ENCODE measurements around the gene LRRFIP2. TPM values are rescaled to one million over a fixed set of nuclear protein-coding genes. Genes with fewer than 3 reads are reported as not detected.

LRRFIP2 gene
- total RNA-seq, 4 donors from 2014 or later, result 56.5 to 148 (median 62.4) TPM

DNA sequence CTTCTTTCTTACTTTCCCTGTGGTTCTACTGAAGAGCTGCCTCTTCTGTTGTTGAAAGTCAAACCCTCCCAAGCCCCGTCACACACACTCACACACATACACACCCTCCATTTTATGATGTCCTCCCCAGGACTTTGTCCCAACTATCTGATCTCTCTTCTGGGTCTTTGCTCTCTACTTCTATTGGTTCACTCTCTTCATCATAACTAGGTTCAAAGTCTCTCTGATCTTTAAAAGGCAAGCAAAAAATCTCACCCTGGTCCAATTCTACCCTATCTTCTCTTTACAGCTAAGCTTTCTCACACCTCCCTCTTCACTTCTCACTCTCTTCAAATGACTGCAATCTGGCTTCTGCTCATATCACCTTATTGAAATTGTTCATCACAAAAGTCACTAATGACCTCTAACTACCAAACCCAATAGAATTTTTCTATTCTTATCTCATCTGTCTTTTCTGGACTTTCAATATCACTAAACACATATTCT lies 34.8 kb downstream of the LRRFIP2 start:
- Histone ChIP-seq H3K4me1 (no peaks in the 10 kb centered on the region), H3K4me3 (no peak overlapping the region), H3K27ac (no peak overlapping the region), H3K27me3 (no peaks in the 10 kb centered on the region), H3K36me3 (no peaks in the 10 kb centered on the region), H3K9me3 (no peaks in the 10 kb centered on the region)
- no peak for DNase-seq
- intact Hi-C loops (cut with DNase I; ENCODE audit: low total_unique reads), result no loop called here
- TF ChIP-seq POLR2A (IDR thresholded peaks at IDR 0.05), result no peak
- TF ChIP-seq, protein P1, sequence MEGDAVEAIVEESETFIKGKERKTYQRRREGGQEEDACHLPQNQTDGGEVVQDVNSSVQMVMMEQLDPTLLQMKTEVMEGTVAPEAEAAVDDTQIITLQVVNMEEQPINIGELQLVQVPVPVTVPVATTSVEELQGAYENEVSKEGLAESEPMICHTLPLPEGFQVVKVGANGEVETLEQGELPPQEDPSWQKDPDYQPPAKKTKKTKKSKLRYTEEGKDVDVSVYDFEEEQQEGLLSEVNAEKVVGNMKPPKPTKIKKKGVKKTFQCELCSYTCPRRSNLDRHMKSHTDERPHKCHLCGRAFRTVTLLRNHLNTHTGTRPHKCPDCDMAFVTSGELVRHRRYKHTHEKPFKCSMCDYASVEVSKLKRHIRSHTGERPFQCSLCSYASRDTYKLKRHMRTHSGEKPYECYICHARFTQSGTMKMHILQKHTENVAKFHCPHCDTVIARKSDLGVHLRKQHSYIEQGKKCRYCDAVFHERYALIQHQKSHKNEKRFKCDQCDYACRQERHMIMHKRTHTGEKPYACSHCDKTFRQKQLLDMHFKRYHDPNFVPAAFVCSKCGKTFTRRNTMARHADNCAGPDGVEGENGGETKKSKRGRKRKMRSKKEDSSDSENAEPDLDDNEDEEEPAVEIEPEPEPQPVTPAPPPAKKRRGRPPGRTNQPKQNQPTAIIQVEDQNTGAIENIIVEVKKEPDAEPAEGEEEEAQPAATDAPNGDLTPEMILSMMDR (IDR thresholded peaks at IDR 0.05), result no peak

DNA sequence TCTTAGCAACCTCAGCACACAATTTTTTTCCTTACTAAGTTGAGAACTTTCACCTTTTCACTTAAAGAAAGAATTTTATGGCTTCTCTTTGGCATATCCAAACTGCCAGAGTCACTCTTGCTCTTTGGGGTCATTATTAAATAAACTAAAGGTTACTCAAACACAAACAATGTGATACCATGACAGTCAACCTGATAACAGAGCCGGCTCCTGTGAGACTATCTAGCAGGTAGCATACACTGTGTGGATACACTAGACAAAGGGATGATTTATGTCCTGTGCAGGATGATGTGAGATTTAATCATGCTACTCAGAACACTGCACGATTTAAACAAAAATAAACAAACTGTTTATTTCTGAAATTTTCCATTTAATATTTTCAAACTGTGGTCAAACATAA lies 35.6 kb downstream of the LRRFIP2 start:
- DNase-seq, result no peak
- no peaks in the 10 kb centered on the region for H3K36me3 ChIP-seq
- TF ChIP-seq, protein P1 (IDR thresholded peaks at IDR 0.05), result no peak
- TF ChIP-seq POLR2A (IDR thresholded peaks at IDR 0.05), result no peak
- H3K4me1 ChIP-seq, result no peaks in the 10 kb centered on the region
- H3K27me3 ChIP-seq, result no peaks in the 10 kb centered on the region
- no peak overlapping the region for H3K27ac ChIP-seq
- intact Hi-C loops (cut with DNase I; ENCODE audit: low total_unique reads), result no loop called here
- no peaks in the 10 kb centered on the region for H3K9me3 ChIP-seq
- no peak overlapping the region for H3K4me3 ChIP-seq

DNA sequence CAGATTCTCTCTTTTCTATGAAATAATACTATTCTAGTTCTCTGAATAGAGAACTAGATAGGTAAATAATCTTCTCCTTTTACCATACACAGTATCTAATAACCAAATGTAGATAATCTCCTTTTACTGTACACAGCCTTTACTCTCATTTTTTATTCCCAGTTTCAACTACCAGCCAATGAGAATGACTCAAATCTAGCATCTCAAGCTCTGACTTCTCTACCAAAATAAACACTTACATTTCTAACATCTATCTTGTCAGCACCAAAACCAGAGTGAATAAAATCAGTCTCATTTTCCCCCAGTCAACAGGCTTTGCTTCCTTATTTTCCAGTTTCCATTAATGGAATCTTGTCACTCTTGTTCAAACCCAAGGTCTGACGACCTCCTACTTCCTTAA lies 36.9 kb downstream of the LRRFIP2 start:
- TF ChIP-seq POLR2A (IDR thresholded peaks at IDR 0.05), result no peak
- TF ChIP-seq, protein P1 (IDR thresholded peaks at IDR 0.05), result no peak
- no peaks in the 10 kb centered on the region for H3K27me3 ChIP-seq
- no peak overlapping the region for H3K27ac ChIP-seq
- no peaks in the 10 kb centered on the region for H3K9me3 ChIP-seq
- H3K4me3 ChIP-seq, result no peak overlapping the region
- intact Hi-C loops (cut with DNase I; ENCODE audit: low total_unique reads), result no loop called here
- H3K4me1 ChIP-seq, result no peaks in the 10 kb centered on the region
- H3K36me3 ChIP-seq, result no peaks in the 10 kb centered on the region
- no peak for DNase-seq

DNA sequence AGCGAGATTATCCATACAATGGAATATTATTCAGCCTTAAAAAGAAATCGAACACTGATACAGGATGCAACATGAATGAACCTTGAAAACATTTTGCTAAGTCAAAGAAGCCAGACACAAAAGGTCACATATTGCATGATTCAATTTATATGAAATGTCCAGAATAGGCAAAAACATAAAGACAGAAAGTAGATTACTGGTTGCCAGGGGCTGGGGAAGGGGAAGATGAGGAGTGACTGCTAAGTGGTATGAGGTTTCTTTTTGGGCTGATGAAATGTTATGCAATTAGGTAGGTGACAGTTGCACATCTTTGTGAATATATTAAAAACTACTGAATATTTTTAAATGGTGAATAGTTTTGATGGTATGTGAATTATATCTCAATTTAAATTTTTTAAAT lies 38.3 kb downstream of the LRRFIP2 start:
- H3K4me3 ChIP-seq, result no peak overlapping the region
- H3K27ac ChIP-seq, result no peak overlapping the region
- TF ChIP-seq, protein P1 (IDR thresholded peaks at IDR 0.05), result no peak
- no peak for TF ChIP-seq POLR2A (IDR thresholded peaks at IDR 0.05)
- H3K9me3 ChIP-seq, result no peaks in the 10 kb centered on the region
- H3K36me3 ChIP-seq, result no peaks in the 10 kb centered on the region
- H3K4me1 ChIP-seq, result no peaks in the 10 kb centered on the region
- no peaks in the 10 kb centered on the region for H3K27me3 ChIP-seq
- intact Hi-C loops (cut with DNase I; ENCODE audit: low total_unique reads), result no loop called here
- no peak for DNase-seq

DNA sequence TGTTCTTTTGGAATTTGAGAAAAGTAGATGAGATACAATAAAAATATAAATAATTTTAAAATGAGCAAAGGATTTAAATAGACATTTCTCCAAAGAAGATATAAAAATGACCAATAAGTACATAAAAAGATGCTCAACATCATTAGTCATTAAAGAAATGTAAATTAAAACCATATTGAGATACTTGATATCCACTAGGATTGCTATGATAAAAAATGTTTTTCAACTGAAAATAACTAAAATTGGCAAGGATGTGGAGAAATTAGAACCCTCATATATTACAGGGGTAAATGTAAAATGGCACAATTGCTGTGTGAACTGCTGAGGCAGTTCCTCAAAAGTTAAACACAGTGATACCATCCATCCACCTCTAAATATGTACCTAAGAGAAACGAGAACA lies 38.8 kb downstream of the LRRFIP2 start:
- H3K9me3 ChIP-seq, result no peaks in the 10 kb centered on the region
- TF ChIP-seq, protein P1 (IDR thresholded peaks at IDR 0.05), result no peak
- TF ChIP-seq POLR2A (IDR thresholded peaks at IDR 0.05), result no peak
- intact Hi-C loops (cut with DNase I; ENCODE audit: low total_unique reads), result no loop called here
- no peak overlapping the region for H3K4me3 ChIP-seq
- H3K36me3 ChIP-seq, result no peaks in the 10 kb centered on the region
- no peaks in the 10 kb centered on the region for H3K27me3 ChIP-seq
- H3K4me1 ChIP-seq, result no peaks in the 10 kb centered on the region
- no peak for DNase-seq
- no peak overlapping the region for H3K27ac ChIP-seq
